NCI-H187 treated with DMSO at 0.1 percent for 48 hours (cell line): ENCODE data around the gene PRR27.
"Not testable (repeated sequence)": the region's sequence is repeated elsewhere in the genome, so short reads cannot be mapped to it uniquely, and the experiment has no call there.

Experiments
- DNase-seq: peaks from one replicate; lab custom pipeline; 2025; lab: John Stamatoyannopoulos, UW

The PRR27 gene

GRCh38 chr4:70203601-70204000, 49.6 kb downstream of the PRR27 start:
- DNase-seq: no peak

GRCh38 chr4:70212752-70213151, 58.7 kb downstream of the PRR27 start:
- DNase-seq: not testable (repeated sequence)
